Measurements from ENCODE around the gene GPR179.

- no peak for TF ChIP-seq SNAI2 (CRISPR knock-in tag; IDR thresholded peaks at IDR 0.05)
- no peak for TF ChIP-seq ZFP3 (CRISPR knock-in tag; IDR thresholded peaks at IDR 0.05)
- no peak for TF ChIP-seq TSHZ2 (CRISPR knock-in tag; IDR thresholded peaks at IDR 0.05)
- no peak for TF ChIP-seq PATZ1 (CRISPR knock-in tag; IDR thresholded peaks at IDR 0.05; ENCODE audit: borderline replicate concordance)
- TF ChIP-seq TCF4 (CRISPR knock-in tag; IDR thresholded peaks at IDR 0.05; ENCODE audit: borderline replicate concordance), result no peak
- no peak for TF ChIP-seq RARB (CRISPR knock-in tag; IDR thresholded peaks at IDR 0.05)
- no peak for TF ChIP-seq ESRRG (CRISPR knock-in tag; IDR thresholded peaks at IDR 0.05)
Observed at GRCh38 chr17:38353086-38353604, 9.4 kb upstream of the GPR179 start.

Measured in SK-N-SH treated with all-trans-retinoic acid at 6 μM for 48 hours (cell line).